Mesenteric fat pad (tissue), 1 donor: ENCODE data around the gene SIX6. TPM values are rescaled to one million over a fixed set of nuclear protein-coding genes. Genes with fewer than 3 reads are reported as not detected.

Experiments used
- DNase-seq: peaks from one replicate; pipeline ENCODE4 v3.0.0-alpha.2; 2020; ENCODE audit warnings: low spot score
- total RNA-seq: library from RNA; stranded (reverse); fragmentation: NEBNext Ultra II Directional; extraction: Animal tissue kit (Norgen Biotek cat#: 25700); gene quantifications from one replicate; pipeline ENCODE4 v1.2.1, GENCODE V29; 2021
- donor health status: DM: yes; HTN: yes; CAD: no.

Gene SIX6
- total RNA-seq, 1 donor from 2014 or later: not detected

DNA sequence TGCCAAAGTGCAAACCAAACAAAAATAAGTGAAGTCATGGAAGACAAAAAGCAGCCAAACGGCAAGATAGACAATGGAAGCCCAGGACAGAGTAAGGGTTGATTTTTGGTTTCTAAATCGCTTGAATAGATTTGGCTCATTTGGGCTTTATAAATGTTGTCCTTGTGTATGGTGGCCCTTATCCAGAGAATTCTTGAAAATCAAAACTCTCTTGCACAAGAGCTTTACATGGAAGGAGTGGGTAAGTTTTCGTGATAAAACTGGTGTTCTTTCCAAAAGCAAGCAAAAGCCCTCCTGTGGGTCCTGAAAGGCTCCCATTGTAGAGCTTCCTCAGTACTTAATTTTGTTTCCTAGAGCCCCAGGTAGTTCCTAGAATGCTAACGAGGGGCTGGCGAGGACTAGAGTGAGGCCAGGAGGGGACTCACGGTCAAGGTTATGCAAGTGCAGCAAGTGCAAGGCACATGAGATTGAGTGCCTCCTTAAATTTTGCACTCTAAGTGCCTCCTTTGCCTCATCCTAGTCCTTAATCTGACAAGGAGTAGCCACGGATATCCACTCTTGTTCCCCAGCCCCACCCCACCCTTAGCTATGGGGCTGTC is 4.1 kb downstream of the SIX6 start:
- no peak for DNase-seq

DNA sequence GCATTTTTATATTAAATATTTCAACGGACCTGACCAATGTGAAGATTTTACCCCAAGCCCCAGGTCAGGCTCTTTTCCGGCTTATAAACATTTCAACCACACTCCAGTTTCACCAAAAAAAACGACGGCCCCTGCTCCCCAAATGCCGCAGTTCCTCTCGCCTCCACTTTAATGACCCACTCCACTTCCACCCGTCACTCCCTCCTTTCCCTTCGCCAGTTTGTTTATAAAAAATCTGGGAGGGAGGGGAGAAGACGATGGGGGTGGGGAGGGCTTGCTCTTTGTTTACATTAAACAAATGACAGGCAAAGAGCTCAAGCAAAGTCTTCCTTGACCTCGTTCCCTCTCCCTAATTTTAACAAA is 5.4 kb downstream of the SIX6 start:
- no peak for DNase-seq

DNA sequence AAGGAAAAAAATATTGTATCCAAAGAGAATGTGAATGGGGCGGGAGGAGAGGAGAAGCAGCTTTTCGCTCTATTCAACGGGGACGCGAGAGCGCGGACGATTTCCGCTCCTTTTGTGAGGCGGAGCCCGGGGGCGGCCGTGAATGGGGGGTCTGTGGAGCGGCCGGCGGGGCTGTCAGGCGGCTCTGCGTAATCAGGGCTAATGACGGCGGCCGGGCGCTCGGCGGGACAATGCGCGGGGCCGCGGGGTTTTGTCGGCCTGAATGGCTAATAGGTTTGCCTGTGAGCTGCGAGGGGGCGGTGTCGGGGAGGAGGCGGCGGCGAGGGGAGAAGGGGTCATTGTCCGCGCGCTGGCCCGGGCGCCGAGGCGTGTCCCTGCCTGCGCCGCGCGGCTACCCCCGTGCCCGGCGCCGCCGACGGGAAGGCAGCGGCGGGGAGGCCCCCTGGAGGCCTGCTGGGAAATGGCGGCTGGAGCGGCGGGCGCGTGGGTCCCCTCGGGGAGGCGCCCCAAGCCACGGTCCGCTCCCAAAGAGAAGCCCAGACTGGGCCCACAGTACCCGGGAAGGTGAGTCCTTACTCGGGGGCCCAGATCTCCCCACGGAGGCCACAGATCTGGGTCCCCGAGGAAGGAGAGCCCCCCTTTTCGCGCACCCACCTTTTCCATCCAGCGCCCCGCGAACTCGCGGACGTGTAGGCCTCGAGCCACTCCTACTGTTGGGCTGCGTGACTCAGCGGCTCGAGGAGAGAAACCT is 6.0 kb downstream of the SIX6 start:
- no peak for DNase-seq

DNA sequence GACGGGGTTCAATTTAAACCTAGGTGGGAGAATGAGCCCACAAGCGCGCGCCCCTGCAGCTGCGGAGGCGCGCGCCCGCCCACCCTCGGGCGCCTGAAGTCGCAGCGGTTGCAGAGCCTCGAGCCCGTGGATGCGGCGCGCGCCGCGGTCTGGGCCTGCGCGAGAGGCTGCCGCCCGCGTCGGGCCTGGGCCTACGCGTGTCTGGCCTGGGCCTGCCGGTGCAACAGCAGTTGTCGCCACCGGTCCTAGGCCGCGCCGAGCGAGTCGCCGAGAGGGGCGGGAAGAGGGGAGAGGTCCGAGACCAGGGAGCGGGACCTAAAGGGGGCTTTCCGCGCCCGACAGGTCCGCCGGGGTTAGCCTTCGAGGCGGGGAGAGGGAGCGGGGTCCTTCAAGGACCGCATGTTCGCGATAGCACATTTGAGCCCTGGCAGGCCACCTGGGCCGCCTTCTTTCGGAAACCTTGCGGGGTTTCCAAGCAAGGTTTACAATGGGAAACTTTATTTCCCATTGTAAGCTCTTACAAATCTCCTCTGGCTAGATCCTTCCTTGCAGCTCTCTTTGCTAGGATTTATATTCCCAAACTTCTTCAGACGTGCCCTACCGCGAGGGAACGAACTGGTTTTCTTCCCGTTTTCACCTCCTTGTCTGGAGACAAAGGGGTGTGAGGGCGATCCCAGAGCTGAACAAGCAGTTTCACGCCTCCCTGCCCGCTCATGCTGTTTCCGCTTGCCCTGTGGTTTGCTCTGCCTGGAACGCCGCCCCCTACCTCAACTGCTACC is 6.8 kb downstream of the SIX6 start:
- DNase-seq: no peak

- DNase-seq: no peak
These were observed 23.5 kb downstream of the SIX6 start for GRCh38 chr14:60532442-60532841.

- no peak for DNase-seq
These were observed 28.7 kb downstream of the SIX6 start for GRCh38 chr14:60537663-60538062.

DNA sequence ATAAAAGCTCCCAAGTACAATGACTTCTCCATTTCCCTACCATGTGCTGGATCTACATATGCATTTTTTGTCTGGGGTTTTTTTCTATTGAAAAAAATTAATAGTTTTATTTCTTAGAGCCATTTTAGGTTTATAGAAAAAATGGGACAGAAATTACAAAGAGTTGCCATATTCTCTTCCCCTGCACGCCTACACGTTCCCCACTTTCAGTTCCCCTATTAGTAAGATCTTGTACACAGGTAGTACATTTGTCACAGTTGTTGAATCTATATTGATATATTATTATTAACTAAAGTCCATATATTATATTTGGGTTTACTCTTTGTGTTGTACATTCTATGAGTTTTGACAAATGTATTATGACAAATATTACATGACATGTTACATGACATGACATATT is 35.7 kb downstream of the SIX6 start:
- DNase-seq: no peak

GRCh38 chr14:60553808-60554207 is 44.9 kb downstream of the SIX6 start:
- no peak for DNase-seq

DNA sequence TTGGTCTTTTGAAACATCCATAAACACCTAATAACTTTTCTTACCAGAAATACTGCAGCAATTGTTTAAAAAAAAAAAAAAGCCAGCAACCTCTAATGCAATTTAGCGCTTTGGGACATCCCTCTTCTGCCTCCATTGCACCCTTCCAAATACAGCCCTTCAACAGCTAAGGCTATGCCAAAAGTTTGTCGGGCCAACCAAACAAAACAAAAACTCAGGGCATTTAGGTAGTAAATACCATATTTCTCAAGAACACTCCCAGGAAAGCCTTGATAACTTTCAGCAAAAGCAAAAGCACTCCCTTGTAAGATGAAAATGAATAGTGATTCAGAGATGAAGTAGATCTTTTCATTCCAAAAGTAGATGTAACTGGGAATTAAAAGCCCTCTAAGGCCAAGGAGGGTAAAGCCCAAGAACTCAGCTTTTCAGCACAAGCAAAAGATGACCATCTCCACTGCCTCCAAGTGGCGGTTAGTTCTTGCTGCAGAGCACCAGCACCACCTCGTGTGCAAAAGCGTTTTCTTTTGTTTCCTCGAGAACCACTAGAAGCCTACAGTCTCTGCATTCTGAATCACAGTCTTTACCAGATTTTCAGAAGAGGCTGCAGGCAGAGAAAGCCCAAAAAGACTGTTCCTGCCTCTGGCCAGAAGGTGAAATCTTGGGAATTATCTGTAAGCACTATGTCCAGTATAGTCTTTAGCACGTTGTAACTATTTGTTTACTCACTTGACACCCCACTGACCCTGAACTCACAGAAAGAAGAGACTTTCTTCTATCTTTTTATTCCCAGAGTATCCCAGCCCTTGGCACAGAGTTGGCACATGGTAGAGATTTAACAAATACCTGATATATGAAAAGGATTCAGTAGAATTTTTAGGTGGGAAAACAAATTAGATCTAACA is 53.1 kb downstream of the SIX6 start:
- no peak for DNase-seq

Other genes starting within 250 kb of the SIX6 start
- 0.10 TPM for gene C14orf39, start 23.1 kb upstream of the SIX6 start, total RNA-seq
- 2.6 TPM for gene SIX1, start 140.3 kb downstream of the SIX6 start, total RNA-seq
- 1.9 TPM for gene SIX4, start 215.2 kb downstream of the SIX6 start, total RNA-seq
- 31.8 TPM for gene MNAT1, start 225.6 kb downstream of the SIX6 start, total RNA-seq